Stimulated activated naive CD4-positive, alpha-beta T cell (primary cell): Measurements from ENCODE around the gene CLEC14A.

Experiments used
- DNase-seq, 6 experiments: peaks; one replicate each; lab custom pipeline; 2025; lab: John Stamatoyannopoulos, UW

CLEC14A gene

GRCh38 chr14:38248321-38249028, 7.4 kb downstream of the CLEC14A start:
- no peak for DNase-seq

- no peak for DNase-seq
Measured at GRCh38 chr14:38243696-38244240, 12.1 kb downstream of the CLEC14A start.

DNA sequence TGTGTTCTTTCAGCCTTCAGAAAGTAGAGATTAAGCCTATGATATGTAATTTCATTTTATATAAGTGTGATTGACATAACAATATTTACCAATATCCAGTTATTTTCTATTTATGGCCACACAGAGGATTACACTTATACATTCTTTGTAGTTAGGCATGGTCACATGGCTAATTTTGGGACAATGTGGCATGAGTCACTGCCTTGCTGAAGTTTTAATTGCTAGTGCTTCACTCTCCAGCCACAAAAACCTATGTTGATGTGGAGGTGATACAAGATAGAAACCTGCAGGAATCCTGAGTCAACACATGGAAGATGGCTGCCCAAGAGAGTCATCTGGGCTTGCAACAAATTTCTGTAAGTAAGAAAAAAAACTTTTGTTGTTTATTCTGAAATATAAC, 17.0 kb downstream of the CLEC14A start:
- no peak for DNase-seq

GRCh38 chr14:38238332-38238731, 17.6 kb downstream of the CLEC14A start:
- DNase-seq = no peak

DNA sequence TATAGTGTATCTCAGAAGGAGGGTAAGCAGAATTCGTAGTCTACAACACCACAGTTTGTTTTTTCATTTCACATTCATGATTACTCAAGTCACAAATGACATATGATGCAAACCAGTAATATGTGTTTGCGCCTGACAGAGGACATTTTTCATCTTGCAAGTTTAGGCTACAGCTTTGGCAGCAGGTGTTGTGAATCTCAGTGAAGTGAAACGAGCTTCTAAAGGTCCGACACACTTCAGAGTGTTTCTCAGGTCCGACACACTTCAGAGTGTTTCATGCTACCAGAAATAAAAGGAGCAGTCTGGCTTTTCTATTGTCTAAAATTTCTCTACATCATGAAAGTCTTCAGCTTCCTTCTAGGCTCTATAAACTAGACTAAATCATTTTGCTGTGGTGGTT, 22.7 kb downstream of the CLEC14A start:
- DNase-seq = no peak

- no peak for DNase-seq
Measured at GRCh38 chr14:38226366-38226765, 29.5 kb downstream of the CLEC14A start.

DNA sequence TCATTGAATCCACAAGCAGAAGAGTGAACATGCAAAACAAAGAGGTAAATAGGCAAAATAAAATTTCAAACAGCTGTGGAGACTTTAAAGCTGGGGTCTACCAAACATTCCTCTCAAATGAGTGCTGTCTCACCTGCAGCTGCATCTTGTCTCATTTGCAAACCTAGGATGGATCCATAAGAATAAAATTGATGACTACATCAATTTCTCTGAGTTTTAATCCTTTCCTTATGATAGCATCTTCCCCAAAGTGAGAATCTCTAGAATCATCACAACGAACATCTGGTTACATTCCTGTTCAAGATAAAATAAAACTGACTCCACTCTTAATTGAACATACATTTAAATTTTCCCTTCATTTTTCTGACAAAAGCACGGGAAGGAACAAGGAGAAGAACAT, 29.9 kb downstream of the CLEC14A start:
- DNase-seq = no peak

GRCh38 chr14:38224338-38224737, 31.6 kb downstream of the CLEC14A start:
- no peak for DNase-seq

DNA sequence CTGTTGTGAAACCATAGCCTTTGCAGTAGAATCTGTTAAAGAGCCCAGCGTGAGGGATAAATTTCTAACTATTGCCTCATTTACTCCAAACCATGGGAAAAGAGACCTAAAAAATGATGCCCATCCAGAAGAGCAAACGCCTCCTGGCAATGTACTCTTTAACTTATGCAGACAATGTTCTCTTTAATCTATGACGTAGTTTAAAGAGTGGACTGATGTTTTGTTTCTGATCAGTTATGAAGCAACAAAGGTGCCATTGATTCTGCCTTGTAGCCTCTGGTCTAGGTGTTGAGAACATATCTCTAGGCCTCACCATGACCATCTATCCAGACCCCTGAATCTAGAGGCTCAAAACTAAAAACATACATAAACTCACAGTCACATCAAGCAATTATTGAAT, 34.8 kb downstream of the CLEC14A start:
- no peak for DNase-seq

DNA sequence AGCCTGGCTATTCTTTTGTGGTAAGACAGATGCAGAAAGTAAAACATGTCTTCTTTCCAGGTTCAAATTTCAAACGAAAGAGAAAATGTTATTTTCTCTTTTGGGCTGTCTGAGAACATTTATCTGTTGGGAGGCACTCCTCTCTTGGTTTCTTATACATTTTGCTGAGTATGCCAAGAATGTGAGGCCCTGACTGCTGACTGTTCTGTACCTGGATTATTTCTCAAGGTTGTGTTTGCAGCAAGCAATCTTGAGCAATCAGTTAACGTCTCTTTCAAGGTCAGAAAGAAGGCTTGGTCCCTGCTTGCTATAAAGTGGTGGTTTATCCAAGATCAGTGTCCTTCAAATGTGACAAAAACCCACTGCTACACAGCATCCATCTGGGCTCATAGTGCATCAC, 38.3 kb downstream of the CLEC14A start:
- no peak for DNase-seq

DNA sequence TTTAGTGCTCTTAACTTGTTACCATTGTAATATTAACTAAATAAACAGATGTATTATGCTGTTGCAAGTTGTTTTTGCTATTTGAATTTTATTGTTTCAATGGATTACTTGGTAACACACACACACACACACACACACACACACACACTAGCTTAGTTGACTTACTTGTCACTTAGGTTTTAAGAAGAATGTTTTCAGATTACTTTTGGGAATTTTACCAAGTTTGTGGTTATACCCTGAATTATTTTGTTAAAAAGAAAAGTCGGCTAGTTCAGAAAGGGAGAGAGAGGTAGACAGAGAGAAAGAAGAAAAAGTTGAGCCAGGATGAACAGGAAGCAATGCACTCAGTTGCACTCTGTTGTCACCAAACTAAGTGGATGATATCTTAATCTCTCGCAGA, 42.9 kb downstream of the CLEC14A start:
- no peak for DNase-seq

DNA sequence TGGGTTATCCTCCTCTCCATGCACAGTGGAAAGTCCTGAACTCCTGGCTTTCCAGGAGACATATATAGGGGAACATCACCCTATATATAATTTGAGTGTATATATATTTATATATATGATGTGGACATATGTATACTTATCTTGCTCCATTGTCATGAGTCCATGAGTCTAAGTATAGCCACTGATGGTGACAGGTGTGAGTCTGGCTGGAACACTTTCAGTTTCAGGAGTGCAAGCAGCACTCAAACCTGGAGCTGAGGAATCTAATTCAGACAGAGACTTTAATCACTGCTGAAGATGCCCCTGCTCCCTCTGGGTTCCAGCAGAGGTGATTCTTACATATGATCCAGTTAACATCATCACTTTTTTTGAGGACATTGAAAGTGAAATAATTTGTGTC, 43.8 kb downstream of the CLEC14A start:
- no peak for DNase-seq

GRCh38 chr14:38211255-38211735, 44.6 kb downstream of the CLEC14A start:
- DNase-seq = no peak

DNA sequence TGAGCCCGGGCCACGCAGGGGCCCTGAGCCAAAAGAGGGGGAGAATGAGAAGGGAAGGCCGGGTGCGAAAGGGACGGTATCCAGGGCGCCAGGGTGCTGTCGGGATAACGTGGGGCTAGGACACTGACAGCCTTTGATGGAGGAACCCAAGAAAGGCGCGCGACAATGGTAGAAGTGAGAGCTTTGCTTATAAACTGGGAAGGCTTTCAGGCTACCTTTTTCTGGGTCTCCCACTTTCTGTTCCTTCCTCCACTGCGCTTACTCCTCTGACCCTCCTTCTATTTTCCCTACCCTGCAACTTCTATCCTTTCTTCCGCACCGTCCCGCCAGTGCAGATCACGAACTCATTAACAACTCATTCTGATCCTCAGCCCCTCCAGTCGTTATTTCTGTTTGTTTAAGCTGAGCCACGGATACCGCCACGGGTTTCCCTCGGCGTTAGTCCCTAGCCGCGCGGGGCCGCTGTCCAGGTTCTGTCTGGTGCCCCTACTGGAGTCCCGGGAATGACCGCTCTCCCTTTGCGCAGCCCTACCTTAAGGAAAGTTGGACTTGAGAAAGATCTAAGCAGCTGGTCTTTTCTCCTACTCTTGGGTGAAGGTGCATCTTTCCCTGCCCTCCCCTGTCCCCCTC, 45.2 kb downstream of the CLEC14A start:
- DNase-seq = no peak

GRCh38 chr14:38209572-38210557, 46.0 kb downstream of the CLEC14A start:
- DNase-seq = no peak

DNA sequence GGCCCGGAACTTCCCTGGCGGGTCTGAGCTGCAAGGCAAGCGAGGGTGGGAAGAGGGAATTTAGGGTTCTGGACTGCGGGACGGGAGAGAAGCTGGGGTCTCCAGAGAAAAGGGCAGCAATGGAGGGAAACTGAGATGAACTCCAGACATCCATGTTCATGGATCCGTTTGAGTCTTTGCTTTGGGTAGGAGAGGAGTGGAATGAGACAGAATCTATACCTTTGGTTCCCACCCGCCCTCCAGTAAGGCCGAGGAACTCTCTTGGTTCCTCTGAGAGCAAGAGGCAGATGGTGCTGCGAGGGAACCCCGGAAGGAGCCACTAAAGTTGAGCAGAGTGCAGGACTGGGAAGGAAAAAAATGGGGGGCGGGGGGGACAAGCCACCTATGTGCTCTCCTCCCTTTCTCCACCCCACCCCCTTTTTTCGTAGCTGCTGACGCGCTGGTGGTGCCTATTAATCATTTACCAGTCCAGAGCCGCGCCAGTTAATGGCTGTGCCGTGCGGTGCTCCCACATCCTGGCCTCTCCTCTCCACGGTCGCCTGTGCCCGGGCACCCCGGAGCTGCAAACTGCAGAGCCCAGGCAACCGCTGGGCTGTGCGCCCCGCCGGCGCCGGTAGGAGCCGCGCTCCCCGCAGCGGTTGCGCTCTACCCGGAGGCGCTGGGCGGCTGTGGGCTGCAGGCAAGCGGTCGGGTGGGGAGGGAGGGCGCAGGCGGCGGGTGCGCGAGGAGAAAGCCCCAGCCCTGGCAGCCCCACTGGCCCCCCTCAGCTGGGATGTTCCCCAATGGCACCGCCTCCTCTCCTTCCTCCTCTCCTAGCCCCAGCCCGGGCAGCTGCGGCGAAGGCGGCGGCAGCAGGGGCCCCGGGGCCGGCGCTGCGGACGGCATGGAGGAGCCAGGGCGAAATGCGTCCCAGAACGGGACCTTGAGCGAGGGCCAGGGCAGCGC, 47.0 kb downstream of the CLEC14A start:
- peak in 1 of 6 experiments; percentile 5 for DNase-seq

DNA sequence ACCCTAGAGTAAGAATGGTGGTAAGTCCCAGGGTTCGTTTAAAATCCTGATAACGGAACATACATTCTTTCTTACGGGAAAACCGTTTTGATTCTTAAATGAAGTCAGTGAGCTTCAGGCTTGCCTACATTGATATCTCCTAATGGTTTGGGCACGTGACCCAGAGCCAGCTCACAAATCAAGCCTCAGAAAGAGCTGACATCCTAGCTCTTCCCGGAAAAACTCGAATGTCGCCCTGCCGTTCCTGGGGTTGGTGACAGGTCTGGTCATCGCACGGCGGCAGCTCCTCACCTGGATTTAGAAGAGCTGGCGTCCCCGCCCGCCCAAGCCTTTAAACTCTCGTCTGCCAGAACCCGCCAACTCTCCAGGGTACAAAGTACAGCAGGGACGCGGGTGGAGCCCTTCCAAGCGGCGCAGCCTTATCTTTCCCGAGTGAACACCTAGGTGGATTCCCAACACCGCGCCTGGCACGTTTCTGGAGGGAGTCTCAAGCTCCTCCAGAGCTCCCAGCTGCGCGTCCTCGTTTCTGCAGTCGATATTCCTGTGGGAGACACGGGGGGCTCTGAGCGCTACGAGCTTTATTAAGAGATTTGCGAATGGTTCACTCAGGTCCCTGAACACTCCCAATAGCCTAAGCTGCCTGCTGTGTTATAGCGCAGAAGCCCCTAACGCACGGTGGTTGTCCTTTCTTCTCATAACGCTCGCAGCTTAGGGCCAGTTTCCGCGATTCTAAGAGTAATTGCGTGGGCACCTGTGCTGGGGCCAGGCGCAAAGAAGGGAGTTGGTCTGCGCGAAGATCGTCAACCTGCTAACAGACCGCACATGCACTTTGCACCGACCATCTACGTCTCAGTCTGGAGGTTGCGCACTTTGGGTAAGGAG, 47.9 kb downstream of the CLEC14A start, which contains the start of gene SSTR1:
Gene SSTR1 (plus strand): TSS at position 169 of the 882 bp plus-strand sequence. CDS start 1,486 bp downstream, outside the sequence.
- DNase-seq = no peak

- no peak for DNase-seq
Measured at GRCh38 chr14:38207377-38207735, 48.5 kb downstream of the CLEC14A start.

- DNase-seq = no peak
Measured at GRCh38 chr14:38206689-38207376, 49.1 kb downstream of the CLEC14A start.
